Stomach (tissue), 9 donors: Measurements from ENCODE around the gene SCD. TPM values are rescaled to one million over a fixed set of nuclear protein-coding genes. Genes with fewer than 3 reads are reported as not detected.

Source experiments
- DNase-seq, 2 donors: peaks; one replicate each; pipeline versions ENCODE4 v3.0.0 to v3.0.0-alpha.2; 2013 to 2019
- H3K27ac ChIP-seq, 5 donors: fragments of 200-600 bp in 4 of 5; sonication (generic) in 4 of 5; one replicate each; pipeline ENCODE4 v1.5.1; 2013 to 2019; ENCODE audit warnings: mild to moderate bottlenecking in 1 of 5, moderate library complexity in 1 of 5
- H3K27me3 ChIP-seq, 3 donors: fragments of 200-600 bp; sonication (generic); one replicate each; pipeline ENCODE4 v1.5.1; 2017 to 2019; ENCODE audit warnings: mixed run types in 1 of 3
- H3K36me3 ChIP-seq, 4 donors: fragments of 200-600 bp; sonication (generic); 1 replicate in 3 of 4; 2 replicates in 1 of 4; pipeline ENCODE4 v1.5.1; 2016 to 2019
- H3K4me1 ChIP-seq, 4 donors: fragments of 200-600 bp; sonication (generic); one replicate each; pipeline ENCODE4 v1.5.1; 2016 to 2019
- H3K4me3 ChIP-seq, 4 donors: fragments of 200-600 bp; sonication (generic) in 3 of 4; one replicate each; pipeline ENCODE4 v1.5.1; 2016 to 2019; ENCODE audit warnings: mild to moderate bottlenecking in 1 of 4
- H3K9me3 ChIP-seq, 4 donors: fragments of 200-600 bp; sonication (generic); one replicate each; pipeline ENCODE4 v1.5.1; 2016 to 2019
- EP300 ChIP-seq: sonication (generic); formaldehyde crosslinking; IDR thresholded peaks from one replicate; pipeline ENCODE4 v1.6.1; 2017; ENCODE audit warnings: antibody characterized with exemption
- POLR2A ChIP-seq, 4 donors: fragments of 450-650 bp; IDR thresholded peaks; one replicate each; pipeline ENCODE4 v1.6.1; 2016; ENCODE audit warnings: antibody characterized with exemption in 4 of 4, control low read depth in 2 of 4, mild to moderate bottlenecking in 1 of 4, moderate library complexity in 1 of 4
- POLR2AphosphoS5 ChIP-seq, 3 donors: sonication (generic); formaldehyde crosslinking; IDR thresholded peaks; one replicate each; pipeline ENCODE4 v1.6.1; 2016; ENCODE audit warnings: antibody characterized with exemption in 3 of 3
- WGBS, 5 donors: extraction: QIAGEN DNeasy Blood & Tissue Kit in 3 of 5; methylation state at CpG; one replicate each; pipeline versions ENCODE4 v1.1.5 to v1.1.7; 2013 to 2018; 5-methylcytosine and 5-hydroxymethylcytosine counted together
- intact Hi-C: fragments of 100-400 bp; cut with DNase I; formaldehyde crosslinking; loops from one replicate; pipeline ENCODE4 v1.15.1; 2023; ENCODE audit warnings: low total_unique reads
- polyA plus RNA-seq, 3 donors: library from polyadenylated mRNA; stranded (reverse); fragments of 200-250 nt; gene quantifications; one replicate each; pipeline ENCODE4 v1.2.3, GENCODE V29; 2013
- total RNA-seq, 5 donors: library from RNA; depleted of rRNA; stranded (reverse); fragments of >200 nt; gene quantifications; one replicate each; pipeline versions ENCODE4 v1.1.0 to v1.2.3, GENCODE V29; 2014 to 2016
- TF ChIP-seq, protein P1 (sequence below), 7 experiments: fragments of 450-650 bp in 4 of 7; fragments of 200-600 bp in 3 of 7; sonication (generic) in 3 of 7; IDR thresholded peaks; one replicate each; pipeline ENCODE4 v1.5.1; 2016 to 2019; ENCODE audit warnings: antibody characterized with exemption in 7 of 7, control low read depth in 2 of 7, mild to moderate bottlenecking in 1 of 7
- donor health status: healthy with polysubstance abuse.
- donor health status: Bipolar disorder and iron deficiency.
- donor health status: healthy.

SCD gene
- total and polyA plus RNA-seq, 8 donors, result 2.3 to 36.2 (median 17.8) TPM

DNA sequence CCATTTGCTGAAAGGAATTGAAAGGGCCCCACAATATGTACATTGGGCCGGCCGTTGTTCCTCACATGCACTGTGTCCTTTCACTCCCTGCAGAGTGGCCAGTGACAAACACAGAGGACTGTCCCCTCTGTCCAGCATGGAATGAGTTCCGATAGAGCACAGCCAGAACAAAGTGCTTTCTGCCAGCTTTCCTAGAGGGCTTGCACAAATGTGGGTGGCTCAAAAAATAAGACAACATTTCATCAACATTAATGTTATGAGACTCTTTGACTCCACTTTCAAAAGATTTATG lies 19.4 kb upstream of the SCD start:
- H3K27ac ChIP-seq, result peak overlapping the region in 1 of 5 donors; percentile 26
- H3K27me3 ChIP-seq, result peaks cover 0 to 51% (median 0%) of the 10 kb centered on the region in 3 donors
- H3K9me3 ChIP-seq, result no peaks in the 10 kb centered on the region
- TF ChIP-seq POLR2A (IDR thresholded peaks at IDR 0.05), result no peak
- TF ChIP-seq POLR2AphosphoS5 (IDR thresholded peaks at IDR 0.05), result no peak
- TF ChIP-seq, protein P1, sequence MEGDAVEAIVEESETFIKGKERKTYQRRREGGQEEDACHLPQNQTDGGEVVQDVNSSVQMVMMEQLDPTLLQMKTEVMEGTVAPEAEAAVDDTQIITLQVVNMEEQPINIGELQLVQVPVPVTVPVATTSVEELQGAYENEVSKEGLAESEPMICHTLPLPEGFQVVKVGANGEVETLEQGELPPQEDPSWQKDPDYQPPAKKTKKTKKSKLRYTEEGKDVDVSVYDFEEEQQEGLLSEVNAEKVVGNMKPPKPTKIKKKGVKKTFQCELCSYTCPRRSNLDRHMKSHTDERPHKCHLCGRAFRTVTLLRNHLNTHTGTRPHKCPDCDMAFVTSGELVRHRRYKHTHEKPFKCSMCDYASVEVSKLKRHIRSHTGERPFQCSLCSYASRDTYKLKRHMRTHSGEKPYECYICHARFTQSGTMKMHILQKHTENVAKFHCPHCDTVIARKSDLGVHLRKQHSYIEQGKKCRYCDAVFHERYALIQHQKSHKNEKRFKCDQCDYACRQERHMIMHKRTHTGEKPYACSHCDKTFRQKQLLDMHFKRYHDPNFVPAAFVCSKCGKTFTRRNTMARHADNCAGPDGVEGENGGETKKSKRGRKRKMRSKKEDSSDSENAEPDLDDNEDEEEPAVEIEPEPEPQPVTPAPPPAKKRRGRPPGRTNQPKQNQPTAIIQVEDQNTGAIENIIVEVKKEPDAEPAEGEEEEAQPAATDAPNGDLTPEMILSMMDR (IDR thresholded peaks at IDR 0.05), result no peak
- no peak for TF ChIP-seq EP300
- intact Hi-C loops, result no loop called here
- 47 to 69% (median 62%) methylated on average over 3 of the region's 3 CpGs for WGBS, 5 donors
- DNase-seq, result no peak
- no peaks in the 10 kb centered on the region for H3K36me3 ChIP-seq
- no peak overlapping the region for H3K4me3 ChIP-seq
- peaks cover 0 to 14% (median 4%) of the 10 kb centered on the region in 4 donors for H3K4me1 ChIP-seq

DNA sequence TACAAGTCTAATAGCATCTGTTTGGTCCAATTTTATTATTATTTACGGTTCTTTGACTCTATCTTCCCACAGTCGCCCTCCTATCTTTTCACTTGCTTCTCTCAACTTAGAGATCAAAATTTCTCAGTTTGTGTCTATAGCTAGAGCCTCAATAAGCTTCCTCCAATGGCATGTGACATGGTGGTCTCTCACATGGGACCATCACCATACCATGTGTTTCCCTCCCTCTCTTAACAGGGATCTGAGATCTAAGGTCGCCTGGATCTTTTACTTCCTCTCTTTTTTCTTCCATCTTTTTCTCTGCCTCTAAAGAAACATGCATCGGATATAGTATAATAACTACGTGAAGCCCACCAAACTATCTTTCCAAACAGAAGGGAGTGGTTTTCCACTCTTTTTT lies 18.8 kb upstream of the SCD start:
- intact Hi-C loops, result no loop called here
- Histone ChIP-seq H3K27me3 (peaks cover 0 to 56% (median 0%) of the 10 kb centered on the region in 3 donors), H3K27ac (no peak overlapping the region), H3K4me3 (no peak overlapping the region), H3K36me3 (no peaks in the 10 kb centered on the region), H3K9me3 (no peaks in the 10 kb centered on the region), H3K4me1 (peaks cover 0 to 14% (median 4%) of the 10 kb centered on the region in 4 donors)
- TF ChIP-seq POLR2A (IDR thresholded peaks at IDR 0.05), result no peak
- no peak for TF ChIP-seq EP300
- TF ChIP-seq, protein P1 (IDR thresholded peaks at IDR 0.05), result no peak
- TF ChIP-seq POLR2AphosphoS5 (IDR thresholded peaks at IDR 0.05), result no peak
- no peak for DNase-seq
- 59 to 71% (median 64%) methylated on average over 5 of the region's 5 CpGs for WGBS, 5 donors

DNA sequence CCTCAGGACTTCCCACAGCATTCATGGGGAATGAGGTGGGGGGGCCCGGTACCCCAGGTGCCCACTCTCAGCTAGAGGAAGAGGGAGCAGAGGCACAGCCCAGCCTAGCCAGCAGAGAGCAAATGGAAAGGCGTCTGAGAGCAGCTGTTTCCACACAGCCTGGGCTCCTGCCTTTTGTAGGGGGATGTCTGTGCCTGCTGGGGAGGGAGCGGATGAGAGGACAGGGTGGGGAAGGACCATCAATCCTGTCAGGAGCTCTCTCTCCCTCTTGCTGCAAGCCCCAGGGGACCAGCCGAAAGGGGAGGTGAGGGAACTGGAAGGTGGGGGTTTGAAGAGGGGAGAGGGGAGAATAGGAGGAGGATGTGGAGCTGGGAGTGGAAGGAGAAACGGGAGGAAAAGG lies 17.0 kb upstream of the SCD start, which contains the start of gene PKD2L1:
PKD2L1 (minus strand) TSS at position 150 of the 400 bp plus-strand sequence; CDS start at position 25, 125 bp downstream.
- no peaks in the 10 kb centered on the region for H3K9me3 ChIP-seq
- DNase-seq, result no peak
- no peak within 1 kb of the TSS for H3K4me3 ChIP-seq
- H3K27ac ChIP-seq, result no peak within 1 kb of the TSS
- peaks cover 0 to 61% (median 0%) of the 10 kb centered on the region in 3 donors for H3K27me3 ChIP-seq
- peaks cover 0 to 14% (median 4%) of the 10 kb centered on the region in 4 donors for H3K4me1 ChIP-seq
- intact Hi-C loops, result loop anchor here (10.0 kb wide), 1 partner anchor 175 kb away; no protein-coding TSS in a partner anchor
- WGBS, 5 donors, result 40 to 60% (median 55%) methylated on average over 4 to 5 of the region's 5 CpGs
- no peaks in the 10 kb centered on the region for H3K36me3 ChIP-seq
- TF ChIP-seq, protein P1 (IDR thresholded peaks at IDR 0.05), result no peak
- TF ChIP-seq EP300 (no peak), POLR2AphosphoS5 (IDR thresholded peaks at IDR 0.05) (no peak), POLR2A (IDR thresholded peaks at IDR 0.05) (no peak)

DNA sequence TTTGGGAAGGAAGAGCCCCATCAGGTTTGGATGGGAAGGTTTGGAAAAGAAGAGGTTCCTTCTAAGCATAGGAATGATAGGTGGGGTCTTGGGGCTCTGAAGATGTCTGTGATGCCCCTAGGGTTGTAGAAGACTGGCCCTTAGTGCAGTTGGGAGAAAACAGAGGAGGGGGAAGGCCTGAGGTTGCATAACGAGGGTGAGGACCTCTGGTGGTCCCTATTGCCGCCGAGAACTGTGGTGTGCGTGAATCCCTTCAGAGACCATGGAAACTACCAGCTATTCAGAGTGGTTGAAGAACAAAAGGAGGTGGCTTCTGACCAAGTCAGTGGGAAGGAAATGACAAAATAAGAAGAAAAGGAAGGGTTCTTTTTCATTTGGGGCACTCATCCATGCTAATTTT lies 13.9 kb upstream of the SCD start:
- Histone ChIP-seq H3K36me3 (no peaks in the 10 kb centered on the region), H3K4me1 (no peaks in the 10 kb centered on the region), H3K9me3 (no peaks in the 10 kb centered on the region), H3K4me3 (no peak overlapping the region), H3K27me3 (peaks cover 0 to 62% (median 0%) of the 10 kb centered on the region in 3 donors), H3K27ac (no peak overlapping the region)
- 53 to 73% (median 58%) methylated on average over 4 of the region's 4 CpGs for WGBS, 5 donors
- intact Hi-C loops, result loop anchor here (10.0 kb wide), 1 partner anchor 172 kb away; no protein-coding TSS in a partner anchor
- TF ChIP-seq EP300 (no peak), POLR2A (IDR thresholded peaks at IDR 0.05) (no peak), POLR2AphosphoS5 (IDR thresholded peaks at IDR 0.05) (no peak)
- TF ChIP-seq, protein P1 (IDR thresholded peaks at IDR 0.05), result no peak
- no peak for DNase-seq
